Ishikawa (cell line): ENCODE results near the gene FOXC2.

Source experiments
- CEBPB ChIP-seq: IDR thresholded peaks from 2 replicates; pipeline ENCODE4 v1.6.1; 2012
- EP300 ChIP-seq: IDR thresholded peaks from 2 replicates; pipeline ENCODE4 v1.6.1; 2012; ENCODE audit warnings: borderline replicate concordance
- NFIC ChIP-seq: IDR thresholded peaks from 2 replicates; pipeline ENCODE4 v1.6.1; 2012
- RAD21 ChIP-seq: IDR thresholded peaks from 2 replicates; pipeline ENCODE4 v1.6.1; 2012; ENCODE audit warnings: low read depth
- TAF1 ChIP-seq: IDR thresholded peaks from 2 replicates; pipeline ENCODE4 v1.6.1; 2012; ENCODE audit warnings: low read depth, mild to moderate bottlenecking
- TF ChIP-seq, protein P1 (sequence below): IDR thresholded peaks from 2 replicates; pipeline ENCODE4 v1.6.1; 2012

DNA sequence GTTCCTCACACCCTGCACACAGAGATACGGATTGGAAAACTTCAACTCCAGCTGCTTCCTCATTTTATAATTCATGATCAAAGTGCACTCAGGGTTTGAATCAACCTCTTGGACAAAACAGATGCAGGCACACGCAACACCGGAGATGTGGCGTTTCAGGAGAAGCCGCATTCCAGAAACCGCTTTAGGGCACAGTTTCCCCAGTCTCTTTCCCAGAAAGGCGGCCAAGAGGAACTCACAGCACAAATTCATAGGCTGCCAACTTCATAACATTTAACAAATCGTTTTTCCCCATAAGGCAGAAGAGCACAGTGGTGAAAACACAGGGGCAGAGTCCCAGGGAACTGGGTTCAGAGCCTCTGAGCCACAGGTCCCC lies 20.0 kb upstream of the FOXC2 start:
- no peak for TF ChIP-seq NFIC
- TF ChIP-seq EP300 = no peak
- no peak for TF ChIP-seq TAF1
- TF ChIP-seq, protein P1, sequence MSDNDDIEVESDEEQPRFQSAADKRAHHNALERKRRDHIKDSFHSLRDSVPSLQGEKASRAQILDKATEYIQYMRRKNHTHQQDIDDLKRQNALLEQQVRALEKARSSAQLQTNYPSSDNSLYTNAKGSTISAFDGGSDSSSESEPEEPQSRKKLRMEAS = no peak
- no peak for TF ChIP-seq CEBPB
- TF ChIP-seq RAD21 = no peak
